ENCODE data around the gene PRND.

The PRND gene

DNA sequence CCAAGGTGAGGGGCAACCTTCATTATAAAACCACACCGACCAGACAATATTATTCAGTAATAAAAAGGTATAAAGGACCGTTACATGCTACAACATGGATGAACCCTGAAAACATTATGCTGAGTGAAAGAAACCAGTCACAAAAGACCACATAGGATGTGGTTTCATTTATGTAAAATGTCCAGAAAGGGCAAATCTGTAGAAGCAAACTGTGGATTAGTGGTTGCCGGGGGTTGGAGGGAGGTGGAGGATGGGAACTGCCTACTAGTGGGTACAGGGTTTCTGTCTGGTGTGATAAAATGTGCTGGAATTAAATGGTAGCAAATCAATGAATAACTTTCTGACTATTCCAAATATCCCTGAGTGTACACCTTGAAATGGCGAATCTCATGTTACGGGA, 10.2 kb upstream of the PRND start:
- Histone ChIP-seq H3K4me1 (peaks cover 6 to 16% (median 11%) of the 10 kb centered on the region in 10 experiments; a peak in 13 of 20 replicates), H3K27ac (0 out of 22 replicates have a peak overlapping the region, but pooled peaks of 1 of the 11 experiments have one; percentile 30), H3K36me3 (no peaks in the 10 kb centered on the region), H3K4me3 (no peak overlapping the region), H3K9ac (no peak overlapping the region), H3K4me2 (peak overlapping the region in 9 of 11 experiments; percentile 0 to 36 (median 25); a peak in 12 of 22 replicates), H4K20me1 (no peaks in the 10 kb centered on the region), H3K27me3 (no peaks in the 10 kb centered on the region), H3K9me3 (replicated peaks in 1 of 11) (peaks cover 0 to 7% (median 0%) of the 10 kb centered on the region in 11 experiments; a peak in 3 of 22 replicates)
- no peak for TF ChIP-seq Cebpa-rat (IDR thresholded peaks at IDR 0.05)

DNA sequence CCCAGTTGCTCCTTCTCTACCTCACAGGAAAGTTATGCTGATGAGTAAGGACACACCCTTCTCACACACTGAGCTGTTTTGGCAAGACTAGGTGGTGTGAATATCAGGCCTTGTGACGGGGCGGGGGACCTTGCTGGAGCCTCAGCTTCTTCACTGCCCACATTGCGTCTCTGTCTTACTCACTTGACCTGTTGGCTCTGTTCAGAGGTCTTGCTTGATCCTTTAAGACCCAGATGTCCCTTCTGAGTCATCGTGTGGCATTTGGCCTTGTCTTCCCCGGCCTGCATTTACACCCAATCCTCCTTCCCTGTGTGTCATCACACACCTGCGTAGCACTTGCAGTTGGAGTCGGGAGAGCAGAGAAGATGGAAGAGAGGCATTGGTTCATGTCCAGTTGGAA, 8.3 kb upstream of the PRND start:
- H3K36me3 ChIP-seq, result no peaks in the 10 kb centered on the region
- H4K20me1 ChIP-seq, result no peaks in the 10 kb centered on the region
- no peaks in the 10 kb centered on the region for H3K27me3 ChIP-seq
- H3K4me3 ChIP-seq, result no peak overlapping the region
- H3K4me2 ChIP-seq, result no peak overlapping the region
- peaks cover 0 to 7% (median 0%) of the 10 kb centered on the region in 11 experiments; a peak in 4 of 22 replicates for H3K9me3 ChIP-seq (replicated peaks in 1 of 11)
- no peak for TF ChIP-seq Cebpa-rat (IDR thresholded peaks at IDR 0.05)
- H3K27ac ChIP-seq, result no peak overlapping the region
- no peak overlapping the region for H3K9ac ChIP-seq
- peaks cover 6 to 16% (median 11%) of the 10 kb centered on the region in 10 experiments; a peak in 13 of 20 replicates for H3K4me1 ChIP-seq

DNA sequence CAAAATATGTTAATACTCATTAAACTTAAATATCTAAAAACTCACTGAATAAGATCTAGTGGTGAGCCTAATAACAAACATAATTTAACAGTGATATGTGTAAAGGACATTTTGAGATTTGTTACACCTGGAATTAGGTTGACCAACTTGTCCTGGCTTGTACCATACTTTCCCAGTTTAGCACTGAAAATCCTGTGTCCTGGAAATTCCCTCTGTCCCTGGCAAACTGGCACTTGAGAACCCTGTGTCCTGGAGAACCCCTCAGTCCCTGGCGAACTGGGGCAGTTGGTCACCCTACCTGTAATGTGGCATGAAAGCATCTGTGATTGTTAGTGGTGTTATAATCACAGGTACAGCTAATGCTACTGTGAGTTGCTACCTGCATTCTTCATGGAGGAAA, 6.9 kb upstream of the PRND start:
- Histone ChIP-seq H3K27me3 (no peaks in the 10 kb centered on the region), H3K36me3 (no peaks in the 10 kb centered on the region), H3K9me3 (replicated peaks in 1 of 11) (peaks cover 0 to 14% (median 0%) of the 10 kb centered on the region in 11 experiments; a peak in 6 of 22 replicates), H3K4me3 (no peak overlapping the region), H3K4me2 (no peak overlapping the region), H3K27ac (no peak overlapping the region), H4K20me1 (no peaks in the 10 kb centered on the region), H3K9ac (no peak overlapping the region), H3K4me1 (peaks cover 11 to 23% (median 19%) of the 10 kb centered on the region in 10 experiments)
- TF ChIP-seq Cebpa-rat (IDR thresholded peaks at IDR 0.05), result no peak

DNA sequence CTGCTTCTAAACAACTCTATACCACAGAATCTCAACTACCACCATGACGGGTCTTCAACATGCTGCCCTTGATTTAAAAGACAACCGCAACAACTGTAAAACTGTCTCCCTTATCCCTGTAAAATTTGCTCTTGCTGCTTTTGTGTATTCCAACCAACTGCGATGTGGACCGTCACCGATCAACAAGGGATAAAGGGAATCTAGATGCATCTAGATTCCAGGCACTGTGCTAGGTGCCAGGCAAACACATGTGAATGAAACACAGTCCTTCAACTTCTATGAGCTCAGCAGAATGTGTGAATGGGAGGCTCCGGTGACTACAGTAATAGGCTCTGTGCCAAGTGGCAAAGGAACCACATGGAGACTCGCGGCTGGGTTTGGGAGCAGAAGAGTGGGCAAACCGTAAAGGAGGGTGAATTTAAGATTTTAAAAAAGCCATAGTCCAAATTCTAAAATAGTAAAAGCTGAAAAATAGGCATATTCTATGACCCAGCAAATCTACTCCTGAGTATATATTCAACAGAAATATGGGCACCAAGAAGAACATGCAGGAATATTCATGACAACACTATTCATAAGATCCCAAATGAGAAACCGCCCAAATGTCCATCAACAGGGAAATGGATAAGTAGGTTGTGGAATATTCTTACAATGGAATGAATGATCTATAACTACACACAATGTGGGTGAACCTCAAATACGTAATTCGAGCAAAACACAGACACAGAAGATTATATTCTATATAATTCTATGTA, 3.7 kb upstream of the PRND start:
- Histone ChIP-seq H4K20me1 (no peaks in the 10 kb centered on the region), H3K4me3 (no peak overlapping the region), H3K9ac (no peak overlapping the region), H3K4me2 (no peak overlapping the region), H3K27me3 (no peaks in the 10 kb centered on the region), H3K4me1 (peaks cover 11 to 25% (median 17%) of the 10 kb centered on the region in 10 experiments), H3K9me3 (replicated peaks in 1 of 11) (peaks cover 0 to 13% (median 0%) of the 10 kb centered on the region in 11 experiments; a peak in 6 of 22 replicates), H3K27ac (no peak overlapping the region), H3K36me3 (no peaks in the 10 kb centered on the region)
- TF ChIP-seq Cebpa-rat (IDR thresholded peaks at IDR 0.05), result no peak

DNA sequence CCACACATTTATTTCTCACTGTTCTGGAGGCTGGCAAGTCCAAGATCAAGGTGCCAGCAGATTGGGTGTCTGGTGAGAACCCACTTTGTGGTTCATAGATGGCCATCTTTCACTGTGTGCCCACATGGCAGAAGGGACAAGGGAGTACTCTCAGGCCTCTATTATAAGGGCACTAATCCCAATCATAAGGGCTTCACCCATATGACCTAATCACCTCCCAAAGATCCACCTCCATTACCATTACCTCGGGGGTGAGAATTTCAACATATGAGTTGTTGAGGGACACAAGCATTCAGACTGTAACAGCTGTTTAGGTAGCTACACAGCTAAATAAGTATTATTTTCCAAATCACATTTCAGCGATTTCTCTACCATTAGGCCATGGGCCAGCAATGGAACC, 2.5 kb upstream of the PRND start:
- no peaks in the 10 kb centered on the region for H3K27me3 ChIP-seq
- H3K4me3 ChIP-seq, result no peak overlapping the region
- no peak for TF ChIP-seq Cebpa-rat (IDR thresholded peaks at IDR 0.05)
- peaks cover 11 to 25% (median 17%) of the 10 kb centered on the region in 10 experiments for H3K4me1 ChIP-seq
- H3K9me3 ChIP-seq (replicated peaks in 1 of 11), result peaks cover 0 to 10% (median 0%) of the 10 kb centered on the region in 11 experiments; a peak in 4 of 22 replicates
- no peaks in the 10 kb centered on the region for H3K36me3 ChIP-seq
- no peak overlapping the region; a peak in 1 of 22 replicates for H3K9ac ChIP-seq
- H4K20me1 ChIP-seq, result no peaks in the 10 kb centered on the region
- peak overlapping the region in 7 of 11 experiments; percentile 85 to 92 (median 90); a peak in 12 of 22 replicates for H3K27ac ChIP-seq
- H3K4me2 ChIP-seq, result peak overlapping the region in 7 of 11 experiments; percentile 70 to 92 (median 84); a peak in 12 of 22 replicates

DNA sequence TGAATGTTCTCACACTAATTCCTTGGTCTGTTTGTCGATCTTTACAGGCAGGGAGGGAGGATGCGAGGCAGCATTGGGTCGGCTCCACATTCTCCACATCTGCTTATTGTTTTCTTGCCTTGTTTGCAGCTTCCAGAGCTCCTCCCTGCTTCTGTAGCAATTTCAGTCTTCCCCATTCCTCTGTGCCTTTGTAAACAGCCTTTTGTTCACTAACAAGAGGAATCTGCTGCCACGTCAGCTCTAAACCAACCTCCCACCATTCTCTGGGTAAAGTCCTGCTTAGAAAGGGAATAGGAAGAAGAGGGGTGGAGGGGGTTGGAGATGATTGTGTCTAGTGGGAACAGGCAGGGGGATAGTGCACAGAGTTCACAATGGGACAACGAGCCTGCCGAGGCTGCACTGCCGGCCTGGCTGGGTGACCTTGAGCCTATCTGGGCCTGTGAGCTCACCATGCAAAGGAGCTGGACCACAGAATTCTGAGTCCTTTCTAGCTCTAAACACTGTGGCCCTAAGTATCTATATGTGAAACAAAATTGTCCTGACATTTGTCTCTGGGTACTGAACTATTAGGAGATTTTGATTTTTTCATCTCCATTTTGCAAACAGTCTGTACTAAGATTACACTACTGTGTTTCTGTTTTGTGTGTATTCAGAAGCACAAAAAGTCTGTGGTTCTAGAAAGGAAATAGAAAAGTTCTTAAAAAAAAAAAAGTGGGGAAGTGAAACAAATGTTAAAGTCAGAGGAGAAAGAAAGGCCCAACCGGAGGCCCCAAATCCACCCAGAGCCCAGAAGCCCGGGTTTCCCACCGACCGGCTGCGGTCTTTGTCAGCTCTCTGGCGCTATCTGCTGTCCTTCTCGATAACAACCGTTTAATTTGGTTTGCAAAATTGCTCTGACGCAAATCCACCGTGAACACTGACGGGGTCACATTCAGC, 1.4 kb upstream of the PRND start:
- Histone ChIP-seq H3K36me3 (no peaks in the 10 kb centered on the region), H3K27ac (peak overlapping the region; percentile 28 to 92 (median 86); a peak in 21 of 22 replicates), H3K9me3 (replicated peaks in 1 of 11) (peaks cover 0 to 10% (median 0%) of the 10 kb centered on the region in 11 experiments; a peak in 4 of 22 replicates), H3K4me3 (peak overlapping the region in 6 of 10 experiments; percentile 14 to 53 (median 19); a peak in 7 of 20 replicates), H3K27me3 (no peaks in the 10 kb centered on the region), H4K20me1 (no peaks in the 10 kb centered on the region; a peak in 1 of 22 replicates), H3K9ac (peak overlapping the region; percentile 32 to 82 (median 76)), H3K4me2 (peak overlapping the region; percentile 65 to 92 (median 78)), H3K4me1 (peaks cover 11 to 25% (median 17%) of the 10 kb centered on the region in 10 experiments)
- TF ChIP-seq Cebpa-rat (IDR thresholded peaks at IDR 0.05), result no peak

DNA sequence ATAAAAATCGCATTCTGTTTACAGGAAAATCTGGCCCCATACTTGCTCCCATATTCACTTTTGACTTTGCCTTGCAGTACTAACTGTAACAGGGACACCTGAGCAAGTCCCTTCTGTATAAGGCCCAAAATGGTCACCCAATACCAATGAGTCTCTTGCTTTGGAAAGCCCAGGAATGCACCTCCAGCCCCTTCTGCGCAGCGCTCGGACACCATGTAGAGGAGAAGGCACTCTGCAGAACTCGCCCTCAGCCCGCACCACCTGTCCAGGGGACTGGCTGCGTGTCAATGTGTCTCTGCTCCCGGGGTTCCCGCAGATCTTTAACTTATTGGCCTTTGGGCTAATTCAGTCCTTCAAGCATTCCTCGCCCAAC, 746 bp upstream of the PRND start:
- no peak overlapping the region for H3K4me3 ChIP-seq
- TF ChIP-seq Cebpa-rat (IDR thresholded peaks at IDR 0.05), result no peak
- peak overlapping the region; percentile 16 to 86 (median 50); a peak in 17 of 22 replicates for H3K4me2 ChIP-seq
- no peaks in the 10 kb centered on the region; a peak in 1 of 22 replicates for H4K20me1 ChIP-seq
- H3K9ac ChIP-seq, result peak overlapping the region in 6 of 11 experiments; percentile 1 to 57 (median 20); a peak in 4 of 22 replicates
- peaks cover 0 to 10% (median 0%) of the 10 kb centered on the region in 11 experiments; a peak in 4 of 22 replicates for H3K9me3 ChIP-seq (replicated peaks in 1 of 11)
- H3K36me3 ChIP-seq, result no peaks in the 10 kb centered on the region
- no peaks in the 10 kb centered on the region for H3K27me3 ChIP-seq
- H3K4me1 ChIP-seq, result peaks cover 11 to 25% (median 17%) of the 10 kb centered on the region in 10 experiments
- H3K27ac ChIP-seq, result no peak overlapping the region; a peak in 1 of 22 replicates

DNA sequence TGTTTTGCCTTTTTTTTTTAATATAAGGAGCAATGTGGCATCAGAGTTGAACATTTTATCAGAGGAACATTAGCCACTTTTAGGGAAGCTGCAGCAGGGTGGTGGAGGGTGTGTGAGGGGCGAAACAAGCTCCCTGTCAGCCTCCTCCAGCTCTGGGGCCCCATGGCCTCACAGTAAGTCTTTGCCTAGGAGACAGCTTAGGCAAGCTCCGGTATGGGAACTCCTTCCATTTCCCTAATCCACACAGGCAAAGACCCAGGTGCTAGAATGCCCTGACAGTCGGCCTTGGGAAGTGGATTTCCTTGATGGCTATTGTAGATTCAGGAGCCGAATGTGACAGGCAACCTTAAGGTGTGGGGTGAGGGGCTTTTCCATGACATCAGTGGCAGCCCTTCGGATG, 862 bp downstream of the PRND start:
- H3K4me2 ChIP-seq, result no peak overlapping the region
- no peaks in the 10 kb centered on the region; a peak in 1 of 22 replicates for H4K20me1 ChIP-seq
- peaks cover 20 to 38% (median 27%) of the 10 kb centered on the region in 10 experiments for H3K4me1 ChIP-seq
- no peaks in the 10 kb centered on the region for H3K27me3 ChIP-seq
- H3K9ac ChIP-seq, result no peak overlapping the region
- no peaks in the 10 kb centered on the region for H3K36me3 ChIP-seq
- H3K27ac ChIP-seq, result no peak overlapping the region
- TF ChIP-seq Cebpa-rat (IDR thresholded peaks at IDR 0.05), result no peak
- H3K4me3 ChIP-seq, result no peak overlapping the region
- H3K9me3 ChIP-seq (replicated peaks in 1 of 11), result peaks cover 0 to 10% (median 0%) of the 10 kb centered on the region in 11 experiments; a peak in 4 of 22 replicates

Data from BLaER1 treated with 17β-estradiol and CSF1 and Interleukin-3, amounts not matched to agents 10 nM and 100 nM (cell line).